Islet of Langerhans (tissue), 1 donor: ENCODE results near the gene POP4.
"Not testable (repeated sequence)": the region's sequence is repeated elsewhere in the genome, so short reads cannot be mapped to it uniquely, and the experiment has no call there.

Source experiments
- FAIRE-seq: peaks from one replicate; lab custom pipeline; 2011; peaks lifted over from hg19 to GRCh38; lab: Jason Lieb, UNC

The POP4 gene

DNA sequence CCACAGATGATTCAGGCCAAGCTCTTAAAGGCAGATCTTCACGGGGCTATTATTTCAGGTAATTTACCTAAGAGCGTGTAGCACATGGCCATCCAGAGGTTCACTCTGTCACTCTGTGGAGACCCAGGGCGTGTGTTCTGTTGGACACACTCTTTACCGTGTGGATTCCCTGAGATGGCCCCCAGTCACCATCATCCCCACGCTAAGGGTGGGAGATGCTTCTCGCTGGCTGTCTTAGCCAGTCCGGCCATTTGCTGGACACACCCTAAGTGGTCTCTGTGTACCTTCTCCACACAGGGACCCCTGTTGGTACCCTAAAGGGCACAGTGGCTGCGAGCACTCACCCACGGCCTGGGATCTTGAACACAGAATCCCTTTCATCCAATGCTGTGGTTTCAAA is 6.0 kb downstream of the POP4 start:
- no peak for FAIRE-seq

DNA sequence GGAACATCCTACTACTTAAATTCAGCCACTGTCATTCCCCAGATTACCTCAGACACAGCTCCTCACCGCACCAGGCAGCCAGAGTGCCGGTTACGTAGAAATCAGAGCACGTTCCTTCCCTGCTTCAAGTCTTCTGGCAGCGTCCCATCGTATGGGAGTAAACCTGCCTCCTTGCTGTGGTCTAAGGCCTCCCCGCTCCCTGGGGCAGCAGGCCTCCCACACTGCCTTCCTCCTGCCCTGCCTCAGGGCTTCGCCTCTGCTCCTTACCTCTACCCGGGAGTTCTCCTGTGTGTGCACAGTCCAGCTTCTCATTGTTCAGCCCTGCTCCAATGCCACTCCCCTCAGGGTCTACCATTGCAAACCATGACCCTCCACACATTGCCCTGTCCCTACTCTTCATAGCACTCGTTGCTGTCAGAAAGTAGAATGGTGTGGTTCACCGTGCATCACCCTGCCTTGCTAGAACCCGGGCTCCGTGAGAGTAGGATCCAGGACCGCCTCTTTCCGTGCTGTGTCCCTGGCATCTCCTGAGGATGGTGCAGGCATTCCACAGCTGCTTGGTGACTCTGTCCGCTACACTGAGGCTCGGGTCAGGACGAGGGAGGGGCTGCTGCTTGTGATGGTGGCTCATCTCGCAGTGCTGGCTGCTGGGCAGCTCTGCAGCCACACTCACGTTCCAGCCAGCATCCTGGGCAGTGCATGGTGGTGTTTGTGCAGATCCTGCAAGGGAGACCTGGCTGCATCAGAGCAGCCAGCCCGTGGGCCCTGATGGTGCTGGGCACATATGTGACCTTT is 6.9 kb downstream of the POP4 start:
- no peak for FAIRE-seq

DNA sequence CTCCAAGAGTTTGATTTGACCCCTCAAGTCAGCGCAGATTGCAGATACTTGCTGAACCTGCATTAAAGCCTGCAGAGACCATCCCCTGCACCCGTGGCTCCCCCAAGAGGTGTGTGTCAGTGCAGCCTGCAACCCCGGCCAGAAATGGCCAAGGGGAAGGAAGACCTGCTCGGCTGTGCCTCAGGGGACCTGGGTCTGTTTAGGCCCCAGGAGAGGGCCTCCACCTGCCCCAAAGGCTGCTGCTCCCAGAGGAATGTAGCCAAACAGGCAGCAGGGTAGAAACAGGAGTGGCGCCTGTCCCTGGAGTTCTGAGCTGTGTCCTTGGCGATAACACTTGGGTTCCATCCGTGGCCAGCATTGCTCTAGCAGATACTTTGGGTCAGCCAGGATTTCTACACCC is 8.0 kb downstream of the POP4 start:
- no peak for FAIRE-seq

DNA sequence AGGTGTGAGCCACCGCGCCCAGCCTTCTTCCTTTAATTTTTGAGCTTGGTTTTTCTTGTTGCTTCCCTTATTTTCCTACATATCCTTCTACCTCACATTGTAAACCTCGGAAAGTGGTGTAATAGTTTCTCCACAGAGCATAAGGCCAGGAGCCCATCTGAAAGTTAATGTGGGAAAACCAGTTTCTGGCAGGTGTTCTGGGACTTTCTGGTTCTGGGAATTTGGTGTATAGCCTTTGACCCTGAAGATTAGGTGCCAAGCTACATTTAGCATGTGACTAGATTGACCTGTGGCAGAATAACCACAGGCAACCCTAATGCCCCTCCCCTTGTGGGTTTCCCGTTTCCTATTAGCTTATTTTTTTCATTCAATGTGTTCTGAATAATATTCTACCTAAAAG is 8.7 kb downstream of the POP4 start:
- no peak for FAIRE-seq

DNA sequence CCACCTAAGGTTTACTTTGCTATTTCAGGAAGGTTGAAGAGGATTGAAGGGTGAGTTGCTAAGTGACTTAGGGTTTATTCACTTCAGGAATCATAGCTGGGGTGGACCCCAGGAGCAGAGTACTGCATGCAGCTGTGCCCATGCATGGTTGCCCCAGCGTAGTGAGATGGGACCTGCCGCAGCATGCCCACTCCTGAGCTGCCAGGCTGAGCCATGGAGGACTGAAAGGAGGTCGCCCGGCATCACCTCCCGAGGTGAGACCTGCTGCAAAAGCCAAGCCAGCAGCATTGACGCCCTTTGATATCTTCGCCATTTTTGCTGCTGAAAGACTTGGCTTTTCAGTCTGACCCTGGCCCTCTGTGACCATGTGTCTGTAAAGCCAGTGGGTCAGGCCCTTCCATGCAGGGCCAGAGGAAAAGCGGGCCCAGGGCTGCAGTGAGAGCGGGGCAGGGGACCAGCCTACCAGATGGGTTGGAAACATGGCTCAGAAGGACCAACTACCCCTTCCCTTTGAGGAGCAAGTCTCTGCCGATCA is 9.9 kb downstream of the POP4 start:
- FAIRE-seq: no peak

DNA sequence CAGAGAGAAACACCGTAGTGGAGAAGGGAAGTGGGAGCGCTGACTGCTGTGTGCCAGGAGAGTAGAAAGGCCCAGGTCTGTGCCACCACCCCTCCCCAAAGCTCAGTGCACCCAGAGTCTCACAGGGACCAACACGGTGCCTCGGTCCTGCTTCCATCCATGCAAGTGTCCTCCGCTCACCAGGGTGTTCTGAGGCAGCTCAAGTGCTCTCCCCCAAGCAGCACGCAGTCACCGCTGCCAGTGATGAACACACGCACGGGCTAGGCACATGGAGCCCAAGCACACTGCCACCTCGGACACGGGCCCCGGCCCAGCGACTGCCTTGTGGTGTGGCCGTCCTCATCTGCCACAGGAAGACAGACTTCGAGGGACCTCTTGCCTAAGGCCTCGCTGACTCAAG is 10.5 kb downstream of the POP4 start:
- no peak for FAIRE-seq

DNA sequence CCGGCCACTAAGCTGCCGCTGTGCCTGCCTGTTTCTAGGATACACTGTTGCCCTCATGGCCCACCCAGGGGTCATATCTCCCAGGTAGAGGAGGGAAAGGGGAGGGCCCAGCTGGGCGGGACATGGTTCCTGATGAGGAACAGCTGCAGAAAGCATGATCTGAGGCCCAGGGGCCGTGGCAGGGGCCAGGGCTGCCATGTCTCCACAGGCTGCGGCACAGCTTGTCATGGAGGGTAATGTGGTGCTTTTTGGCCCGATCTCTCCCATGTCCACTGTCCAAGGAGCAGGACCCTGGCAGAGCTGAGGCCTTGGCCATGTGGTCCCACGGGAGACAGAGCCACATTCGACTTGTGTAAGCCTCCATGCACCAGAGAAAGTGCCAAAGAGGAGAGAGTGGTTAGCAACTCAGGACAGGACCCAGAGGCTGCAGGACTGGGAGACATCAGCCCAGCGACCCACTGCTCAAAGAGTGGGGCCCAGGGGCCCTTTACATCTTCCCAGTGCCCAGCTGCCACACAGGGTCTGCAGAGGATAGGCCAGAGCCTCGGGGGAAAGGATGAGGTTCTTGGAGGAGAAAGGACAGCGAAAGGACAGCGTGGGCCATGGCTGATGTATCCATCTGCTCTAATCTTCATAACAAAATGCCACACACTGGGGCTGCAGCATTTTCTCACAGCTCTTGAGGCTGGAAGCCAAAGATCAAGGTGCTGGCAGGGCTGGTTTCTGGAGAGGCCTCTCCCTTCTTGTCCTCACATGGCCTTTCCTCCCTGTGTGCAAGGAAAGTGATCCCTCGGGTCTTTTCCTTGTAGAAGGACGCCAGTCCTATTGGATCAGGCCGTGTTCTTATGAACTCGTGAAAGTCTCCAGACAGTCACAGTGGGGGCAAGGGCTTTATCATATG is 11.5 kb downstream of the POP4 start:
- no peak for FAIRE-seq

DNA sequence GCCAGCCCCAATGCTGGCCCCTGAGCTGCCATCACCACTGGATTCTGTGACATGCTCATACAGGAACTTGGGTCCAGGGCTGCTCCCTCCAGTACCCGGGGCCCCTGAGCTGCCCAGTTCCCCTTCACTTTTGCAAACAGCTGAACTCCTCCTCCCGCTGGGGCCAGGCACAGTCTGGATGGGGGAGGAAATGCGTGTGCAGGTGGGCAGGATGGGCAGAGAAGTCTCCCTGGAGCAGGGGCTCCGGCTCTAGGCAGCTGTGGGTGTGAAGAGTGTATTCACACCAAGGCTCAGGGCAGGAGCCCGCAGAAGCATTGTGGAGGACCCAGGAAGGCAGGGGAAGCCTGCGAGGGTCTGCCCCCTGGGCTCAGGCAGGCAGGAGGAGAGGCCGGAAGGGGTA is 12.4 kb downstream of the POP4 start:
- no peak for FAIRE-seq

DNA sequence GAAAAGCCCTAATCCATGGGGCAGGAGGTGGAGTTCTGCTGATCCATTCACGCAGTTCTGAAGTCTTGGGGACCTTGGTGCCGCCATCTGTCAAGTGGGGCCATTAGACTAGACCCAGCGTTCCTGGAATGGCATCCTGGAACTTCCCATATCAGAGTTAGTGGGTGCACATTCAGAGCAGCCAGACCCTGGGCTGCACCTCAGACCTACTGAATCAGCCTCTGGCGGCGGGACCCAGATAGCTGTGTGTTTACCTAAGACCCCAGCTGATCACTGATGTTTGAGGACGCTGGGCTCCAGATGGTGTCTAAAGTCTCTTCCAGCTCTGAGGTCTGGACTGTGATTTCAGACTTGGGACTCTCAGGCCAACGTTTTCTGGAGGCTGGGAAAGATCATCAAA is 12.8 kb downstream of the POP4 start:
- no peak for FAIRE-seq

DNA sequence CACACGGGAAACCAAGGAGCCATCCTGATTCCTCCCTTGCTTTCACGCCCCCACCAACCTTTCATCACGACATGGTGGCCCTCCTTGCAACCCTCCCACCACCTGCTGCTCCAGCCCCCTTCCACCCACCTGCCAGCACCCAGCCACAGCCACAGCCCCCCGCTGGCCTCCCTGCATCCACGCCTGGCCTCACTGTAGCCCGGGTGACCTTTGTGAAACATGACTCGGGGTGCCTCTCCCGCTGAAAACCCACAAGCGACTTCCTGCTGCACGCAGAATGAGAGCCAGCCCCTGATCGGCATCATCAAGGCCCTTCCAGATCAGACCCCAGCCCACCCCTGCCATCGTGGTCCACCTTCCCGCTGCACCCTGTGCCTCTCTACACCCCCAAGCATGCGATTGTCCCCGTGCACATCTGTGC is 14.9 kb downstream of the POP4 start:
- no peak for FAIRE-seq

DNA sequence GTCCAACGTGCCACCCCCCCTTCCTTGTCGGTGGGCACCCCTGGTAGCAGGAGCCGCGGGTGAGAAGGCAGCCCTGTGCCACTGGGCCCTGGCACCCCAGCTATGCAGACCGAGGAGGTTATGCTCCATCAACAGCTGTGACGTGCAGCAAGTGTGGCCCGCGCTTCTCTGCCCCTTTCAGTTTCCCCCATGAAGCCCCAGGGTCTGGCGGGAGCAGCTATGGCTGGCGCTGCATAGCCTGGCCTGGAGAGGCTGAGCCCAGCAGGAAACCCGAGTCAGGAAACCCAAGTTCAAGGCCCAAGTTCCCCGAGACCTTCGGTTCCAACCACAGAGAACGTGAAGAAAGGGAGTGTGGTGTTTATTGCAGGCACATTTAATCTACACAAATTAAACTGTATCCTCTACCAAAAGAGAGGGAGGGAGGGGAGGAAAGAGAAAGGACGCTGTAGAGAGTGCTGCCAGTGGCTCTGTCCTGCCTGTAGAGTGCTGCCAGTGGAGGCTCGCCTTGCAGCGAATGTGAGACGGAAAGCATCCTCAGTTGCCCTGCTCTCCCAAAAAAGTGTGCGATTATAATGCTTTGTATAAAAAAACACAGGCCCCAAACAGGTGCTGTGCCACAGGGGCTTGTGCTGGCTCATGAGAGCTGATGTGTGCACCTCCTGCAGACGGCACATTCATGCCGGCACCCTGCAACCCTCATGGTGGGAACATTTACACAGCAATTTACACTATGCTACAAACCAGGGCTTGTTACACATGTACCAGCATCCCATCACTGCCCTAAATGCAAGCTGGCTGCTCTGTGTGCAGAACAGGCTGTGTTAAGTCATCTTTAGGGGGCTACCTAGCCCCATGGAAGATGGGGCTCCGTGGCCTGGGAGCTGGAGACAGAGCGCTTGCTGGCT is 16.3 kb downstream of the POP4 start:
- FAIRE-seq: no peak

DNA sequence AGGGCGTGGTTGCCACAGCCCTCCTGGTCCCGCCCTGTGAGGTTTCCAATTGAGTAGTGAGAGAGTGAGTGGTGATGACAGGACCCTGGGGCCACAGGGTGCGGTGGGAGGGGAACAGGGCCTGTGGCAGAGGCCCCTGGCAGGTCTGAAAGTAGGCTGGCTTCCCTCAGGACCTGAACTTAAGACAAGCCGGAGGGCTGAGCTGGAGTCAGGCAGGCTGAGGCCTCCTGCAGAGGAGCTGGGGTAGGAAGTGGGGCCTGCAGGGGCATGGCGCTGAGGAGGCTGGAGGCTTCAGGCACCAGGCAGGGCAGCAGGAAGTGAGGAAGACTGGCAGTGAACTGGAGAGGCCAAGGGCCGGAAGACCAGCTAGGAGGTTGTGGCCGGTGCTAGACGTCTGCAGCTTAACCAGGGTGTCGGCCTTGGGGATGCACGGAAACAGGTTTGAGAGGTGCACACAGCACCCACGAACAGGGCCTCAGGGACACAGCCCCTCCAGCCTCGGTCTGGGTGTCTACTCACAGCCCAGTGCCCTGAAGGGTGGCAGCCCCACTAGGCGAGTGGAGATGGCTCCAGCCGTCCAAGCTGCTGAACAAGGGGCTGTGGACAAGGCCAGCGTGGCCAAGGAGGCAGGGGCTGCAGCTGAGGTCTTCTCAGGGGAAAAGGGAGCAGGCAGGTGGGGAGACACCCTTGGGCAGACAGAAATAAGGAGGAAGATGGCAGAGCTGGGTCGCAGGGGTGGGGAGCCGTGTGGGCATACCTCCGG is 17.8 kb downstream of the POP4 start:
- FAIRE-seq: no peak

DNA sequence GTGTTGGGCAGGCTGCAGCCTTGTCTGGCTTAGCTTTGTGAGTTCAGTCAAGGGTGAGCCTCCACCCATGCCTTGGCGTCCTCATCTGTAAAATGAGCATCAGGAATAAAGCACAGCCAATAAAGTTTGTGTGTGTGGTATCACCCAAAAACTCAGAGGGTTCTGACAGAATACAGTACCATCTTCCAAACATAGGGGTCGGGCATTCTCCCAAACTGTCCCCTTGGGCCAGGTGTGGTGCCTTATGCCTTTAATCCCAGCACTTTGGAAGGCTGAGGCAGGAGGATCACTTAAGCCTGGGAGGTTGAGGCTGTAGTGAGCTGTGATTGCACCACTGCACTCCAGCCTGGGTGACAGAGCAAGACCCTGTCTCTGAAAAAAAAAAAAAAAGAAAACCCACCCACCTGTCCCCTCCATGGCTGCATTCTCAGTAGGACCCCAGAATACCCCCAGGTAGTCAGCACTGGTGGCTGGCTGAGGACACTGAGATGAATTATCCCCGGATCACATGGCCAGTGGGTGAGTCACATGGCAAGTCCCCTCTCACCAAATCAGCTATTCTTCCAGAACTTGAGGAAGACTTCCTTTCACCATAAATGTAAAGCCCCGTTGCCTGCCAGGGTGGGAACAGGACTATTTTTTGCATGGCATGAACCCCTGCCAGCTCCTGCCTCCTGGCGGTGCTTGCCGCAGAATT is 18.6 kb downstream of the POP4 start:
- FAIRE-seq: no peak

DNA sequence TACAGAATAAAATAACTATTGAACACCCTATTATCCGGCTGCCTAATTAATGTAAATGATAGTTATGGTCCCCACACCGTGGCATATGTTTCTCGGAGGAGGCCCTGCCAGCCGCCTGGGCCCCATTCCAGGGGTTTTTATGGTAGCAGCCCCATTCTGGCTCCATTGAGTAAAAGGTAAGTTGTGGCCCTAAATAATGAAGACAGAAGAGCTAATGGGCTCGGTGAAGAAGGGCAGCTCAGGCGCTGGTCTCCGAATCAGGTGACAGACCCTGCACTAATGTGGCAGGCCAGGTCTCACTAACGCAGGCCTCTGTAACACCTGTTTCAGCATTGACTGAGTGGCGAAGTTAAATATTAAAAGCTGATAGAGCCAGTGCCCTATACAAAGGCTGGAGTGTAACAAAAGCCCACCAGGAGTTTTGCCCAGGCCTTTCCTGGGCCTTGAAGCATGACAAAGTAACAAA is 19.1 kb downstream of the POP4 start:
- no peak for FAIRE-seq

DNA sequence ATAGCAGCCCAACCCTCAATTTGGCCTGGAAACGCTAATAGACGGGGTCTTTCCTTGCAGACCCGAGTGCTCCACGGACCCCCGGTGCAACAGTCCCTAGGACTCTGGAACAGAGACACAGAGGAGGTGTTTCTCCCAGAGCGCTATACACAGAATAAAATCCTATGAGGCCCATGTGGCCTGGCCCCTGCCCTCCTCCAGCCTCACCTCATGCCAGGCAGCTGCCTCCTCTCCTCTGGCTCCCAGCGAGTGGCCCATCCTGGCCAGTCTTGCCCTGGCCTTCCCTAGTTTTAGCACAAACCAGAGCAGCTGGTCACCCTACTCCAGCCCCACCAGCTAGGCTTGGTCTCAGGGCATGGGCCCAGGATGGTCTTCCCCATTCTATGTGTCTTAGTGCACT is 20.3 kb downstream of the POP4 start:
- no peak for FAIRE-seq

DNA sequence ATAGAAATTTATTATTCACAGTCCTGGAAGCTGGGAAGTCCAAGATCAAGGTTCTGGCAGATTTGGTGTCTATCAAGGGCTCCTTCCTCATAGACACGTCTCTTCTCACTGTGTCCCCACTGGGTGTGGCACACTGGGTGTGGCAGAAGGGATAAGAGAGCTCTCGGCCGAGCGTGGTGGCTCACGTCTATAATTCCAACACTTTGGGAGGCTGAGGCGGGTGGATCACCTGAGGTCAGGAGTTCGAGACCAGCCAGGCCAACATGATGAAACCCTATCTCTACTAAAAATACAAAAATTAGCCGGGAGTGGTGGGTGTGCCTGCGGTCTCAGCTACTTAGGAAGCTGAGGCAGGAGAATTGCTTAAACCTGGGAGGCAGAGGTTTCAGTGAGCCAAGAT is 20.7 kb downstream of the POP4 start:
- FAIRE-seq: not testable (repeated sequence)

DNA sequence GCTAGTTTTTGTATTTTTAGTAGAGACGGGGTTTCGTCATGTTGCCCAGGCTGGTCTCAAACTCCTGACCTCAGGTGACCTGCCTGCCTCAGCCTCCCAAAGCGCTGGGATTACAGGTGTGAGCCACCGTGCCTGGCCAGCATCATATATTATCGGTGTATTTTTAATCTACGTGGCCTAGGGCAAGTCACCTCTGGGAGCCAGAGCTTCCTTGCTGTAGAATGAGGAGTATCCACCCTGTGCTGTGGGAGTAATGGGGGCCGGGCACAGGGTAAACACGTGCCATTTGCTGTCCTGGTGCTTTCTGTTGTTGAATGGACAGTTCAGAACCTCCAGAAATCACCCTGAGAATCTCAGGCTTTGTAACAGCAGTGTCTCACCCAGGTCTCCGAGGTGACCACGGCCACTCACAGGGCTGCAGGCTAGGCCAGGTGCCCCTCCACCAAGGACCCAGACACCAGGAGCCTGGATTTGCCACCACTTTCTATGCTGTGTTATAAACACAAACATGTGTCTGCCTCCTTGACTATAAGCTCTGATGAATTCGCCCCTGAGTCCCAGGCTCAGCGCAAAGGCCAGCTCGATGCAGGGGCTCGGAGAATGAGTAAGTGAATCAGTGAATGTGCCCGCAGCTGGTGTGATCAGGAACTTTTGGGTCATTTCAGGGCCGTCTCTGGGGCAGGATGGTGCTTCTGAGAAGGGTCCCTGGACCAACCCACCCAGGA is 22.7 kb downstream of the POP4 start:
- FAIRE-seq: no peak

DNA sequence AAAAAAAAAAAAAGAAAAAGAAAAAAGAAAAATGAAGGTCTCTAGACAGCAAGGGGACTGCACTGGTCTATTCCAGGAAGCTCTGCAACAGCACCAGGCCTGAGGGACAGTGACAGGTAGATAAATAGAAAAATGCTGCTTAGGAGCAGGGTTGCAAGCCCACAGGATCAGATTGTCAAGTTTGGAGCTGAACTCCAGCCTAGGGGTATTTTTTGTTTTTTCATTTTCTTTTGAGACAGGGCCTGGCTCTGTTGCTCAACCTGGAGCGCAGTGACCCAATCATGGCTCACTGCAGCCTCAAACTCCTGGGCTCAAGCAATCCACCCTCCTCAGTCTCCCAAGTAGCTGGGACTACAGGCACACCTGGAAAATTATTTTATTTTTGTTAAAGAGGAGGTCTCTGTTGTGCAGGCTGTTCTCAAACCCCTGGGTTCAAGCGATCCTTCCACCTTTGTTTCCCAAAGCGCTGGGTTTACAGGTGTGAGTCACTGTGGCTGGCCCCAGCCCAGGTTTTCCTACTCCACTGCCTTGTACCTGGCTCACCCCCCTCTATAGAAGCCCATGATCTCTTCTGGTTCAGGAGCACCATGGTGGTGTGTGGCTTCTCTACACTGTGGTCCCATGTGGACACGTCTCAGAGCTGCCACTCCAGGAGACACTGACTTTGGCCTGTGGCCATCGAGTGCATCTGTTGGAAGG is 23.9 kb downstream of the POP4 start:
- no peak for FAIRE-seq

DNA sequence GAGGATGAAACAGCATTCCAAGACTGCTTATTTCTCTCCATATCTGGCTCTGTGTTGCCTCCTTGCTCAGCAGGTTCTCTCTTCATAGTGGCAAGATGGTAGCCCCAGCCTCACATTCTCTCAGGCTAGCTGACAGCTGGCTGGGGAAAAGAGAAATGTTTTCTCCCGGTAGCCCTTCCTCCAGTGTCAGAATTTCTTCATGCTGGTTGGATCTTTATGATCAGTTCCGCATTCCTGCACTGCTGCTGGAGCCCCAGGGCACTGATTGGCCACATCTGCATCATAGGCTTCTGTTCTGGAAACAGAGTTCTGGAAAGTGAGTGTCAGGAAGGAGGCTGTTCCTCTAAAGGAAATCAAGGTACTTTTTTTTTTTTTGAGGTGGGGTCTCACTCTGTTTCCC is 24.6 kb downstream of the POP4 start:
- no peak for FAIRE-seq
